Activated naive CD8-positive, alpha-beta T cell treated with anti-CD3 and anti-CD28 coated beads for 36 hours (primary cell): ENCODE measurements around the gene PBX3. TPM values are rescaled to one million over a fixed set of nuclear protein-coding genes. Genes with fewer than 3 reads are reported as not detected.

Source experiments
- DNase-seq: peaks from one replicate; pipeline ENCODE4 v3.0.0; 2021
- H3K27ac Mint-ChIP-seq: one replicate; pipeline ENCODE4 v1.8.0; 2022; ENCODE audit warnings: mild to moderate bottlenecking, moderate library complexity, mixed read lengths
- H3K27me3 Mint-ChIP-seq: one replicate; pipeline ENCODE4 v1.8.0; 2022; ENCODE audit warnings: mild to moderate bottlenecking, mixed read lengths
- H3K36me3 Mint-ChIP-seq: one replicate; pipeline ENCODE4 v1.8.0; 2021; ENCODE audit warnings: mild to moderate bottlenecking, mixed read lengths
- H3K4me1 Mint-ChIP-seq: one replicate; pipeline ENCODE4 v1.8.0; 2021; ENCODE audit warnings: mixed read lengths
- H3K4me3 Mint-ChIP-seq: one replicate; pipeline ENCODE4 v1.8.0; 2022; ENCODE audit warnings: mild to moderate bottlenecking, moderate library complexity, mixed read lengths
- H3K9me3 Mint-ChIP-seq: one replicate; pipeline ENCODE4 v1.8.0; 2022; ENCODE audit warnings: mixed read lengths
- total RNA-seq, 2 experiments: library from RNA; stranded (reverse); gene quantifications; one replicate each; pipeline ENCODE4 v1.2.3, GENCODE V29; 2021

The PBX3 gene
- total RNA-seq, 2 experiments from 2014 or later = 14.6 to 14.9 TPM

GRCh38 chr9:125904155-125904851, 157.1 kb downstream of the PBX3 start:
- no peaks in the 10 kb centered on the region for H3K9me3 Mint-ChIP-seq
- no peak overlapping the region for H3K4me3 Mint-ChIP-seq
- no peaks in the 10 kb centered on the region for H3K36me3 Mint-ChIP-seq
- H3K27ac Mint-ChIP-seq = no peak overlapping the region
- H3K4me1 Mint-ChIP-seq = no peaks in the 10 kb centered on the region
- no peak for DNase-seq
- H3K27me3 Mint-ChIP-seq = no peaks in the 10 kb centered on the region

- no peak for DNase-seq
- H3K4me1 Mint-ChIP-seq = no peaks in the 10 kb centered on the region
- no peaks in the 10 kb centered on the region for H3K36me3 Mint-ChIP-seq
- H3K4me3 Mint-ChIP-seq = no peak overlapping the region
- H3K9me3 Mint-ChIP-seq = no peaks in the 10 kb centered on the region
- no peak overlapping the region for H3K27ac Mint-ChIP-seq
- no peaks in the 10 kb centered on the region for H3K27me3 Mint-ChIP-seq
These were observed 159.0 kb downstream of the PBX3 start for GRCh38 chr9:125906144-125906543.

- H3K27me3 Mint-ChIP-seq = no peaks in the 10 kb centered on the region
- no peak for DNase-seq
- no peak overlapping the region for H3K4me3 Mint-ChIP-seq
- H3K27ac Mint-ChIP-seq = no peak overlapping the region
- no peaks in the 10 kb centered on the region for H3K4me1 Mint-ChIP-seq
- no peaks in the 10 kb centered on the region for H3K36me3 Mint-ChIP-seq
- no peaks in the 10 kb centered on the region for H3K9me3 Mint-ChIP-seq
These were observed 159.7 kb downstream of the PBX3 start for GRCh38 chr9:125906893-125907292.

GRCh38 chr9:125908136-125908535, 161.0 kb downstream of the PBX3 start:
- peak; percentile 0 for DNase-seq
- H3K4me3 Mint-ChIP-seq = no peak overlapping the region
- H3K4me1 Mint-ChIP-seq = no peaks in the 10 kb centered on the region
- no peaks in the 10 kb centered on the region for H3K36me3 Mint-ChIP-seq
- no peaks in the 10 kb centered on the region for H3K27me3 Mint-ChIP-seq
- H3K27ac Mint-ChIP-seq = no peak overlapping the region
- H3K9me3 Mint-ChIP-seq = no peaks in the 10 kb centered on the region

- no peak for DNase-seq
- Mint-ChIP-seq H3K4me3 (no peak overlapping the region), H3K27ac (no peak overlapping the region), H3K4me1 (no peaks in the 10 kb centered on the region), H3K9me3 (no peaks in the 10 kb centered on the region), H3K27me3 (no peaks in the 10 kb centered on the region), H3K36me3 (no peaks in the 10 kb centered on the region)
These were observed 161.8 kb downstream of the PBX3 start for GRCh38 chr9:125908966-125909365.

GRCh38 chr9:125909459-125909858, 162.3 kb downstream of the PBX3 start:
- no peaks in the 10 kb centered on the region for H3K9me3 Mint-ChIP-seq
- H3K4me1 Mint-ChIP-seq = no peaks in the 10 kb centered on the region
- no peak overlapping the region for H3K4me3 Mint-ChIP-seq
- no peak overlapping the region for H3K27ac Mint-ChIP-seq
- H3K36me3 Mint-ChIP-seq = no peaks in the 10 kb centered on the region
- H3K27me3 Mint-ChIP-seq = no peaks in the 10 kb centered on the region
- DNase-seq = no peak

GRCh38 chr9:125910286-125910685, 163.1 kb downstream of the PBX3 start:
- Mint-ChIP-seq H3K4me1 (no peaks in the 10 kb centered on the region), H3K4me3 (no peak overlapping the region), H3K9me3 (no peaks in the 10 kb centered on the region), H3K27me3 (no peaks in the 10 kb centered on the region), H3K27ac (no peak overlapping the region), H3K36me3 (no peaks in the 10 kb centered on the region)
- no peak for DNase-seq

- no peak overlapping the region for H3K4me3 Mint-ChIP-seq
- no peak for DNase-seq
- no peaks in the 10 kb centered on the region for H3K4me1 Mint-ChIP-seq
- no peaks in the 10 kb centered on the region for H3K36me3 Mint-ChIP-seq
- no peaks in the 10 kb centered on the region for H3K27me3 Mint-ChIP-seq
- H3K27ac Mint-ChIP-seq = no peak overlapping the region
- no peaks in the 10 kb centered on the region for H3K9me3 Mint-ChIP-seq
These were observed 164.9 kb downstream of the PBX3 start for GRCh38 chr9:125911861-125912644.

GRCh38 chr9:125912667-125913066, 165.5 kb downstream of the PBX3 start:
- Mint-ChIP-seq H3K36me3 (no peaks in the 10 kb centered on the region), H3K27ac (no peak overlapping the region), H3K4me1 (no peaks in the 10 kb centered on the region), H3K4me3 (no peak overlapping the region), H3K27me3 (no peaks in the 10 kb centered on the region), H3K9me3 (no peaks in the 10 kb centered on the region)
- no peak for DNase-seq

- Mint-ChIP-seq H3K4me3 (no peak overlapping the region), H3K27me3 (no peaks in the 10 kb centered on the region), H3K9me3 (no peaks in the 10 kb centered on the region), H3K4me1 (no peaks in the 10 kb centered on the region), H3K36me3 (no peaks in the 10 kb centered on the region), H3K27ac (no peak overlapping the region)
- no peak for DNase-seq
These were observed 166.4 kb downstream of the PBX3 start for GRCh38 chr9:125913551-125913950.

GRCh38 chr9:125914411-125914810, 167.2 kb downstream of the PBX3 start:
- Mint-ChIP-seq H3K27me3 (no peaks in the 10 kb centered on the region), H3K36me3 (no peaks in the 10 kb centered on the region), H3K4me3 (no peak overlapping the region), H3K27ac (no peak overlapping the region), H3K4me1 (no peaks in the 10 kb centered on the region), H3K9me3 (no peaks in the 10 kb centered on the region)
- no peak for DNase-seq

GRCh38 chr9:125915606-125916005, 168.4 kb downstream of the PBX3 start:
- no peak for DNase-seq
- H3K27me3 Mint-ChIP-seq = no peaks in the 10 kb centered on the region
- H3K27ac Mint-ChIP-seq = no peak overlapping the region
- H3K4me3 Mint-ChIP-seq = no peak overlapping the region
- H3K9me3 Mint-ChIP-seq = no peaks in the 10 kb centered on the region
- no peaks in the 10 kb centered on the region for H3K36me3 Mint-ChIP-seq
- no peaks in the 10 kb centered on the region for H3K4me1 Mint-ChIP-seq

- no peak for DNase-seq
- no peak overlapping the region for H3K4me3 Mint-ChIP-seq
- no peaks in the 10 kb centered on the region for H3K9me3 Mint-ChIP-seq
- no peak overlapping the region for H3K27ac Mint-ChIP-seq
- no peaks in the 10 kb centered on the region for H3K36me3 Mint-ChIP-seq
- no peaks in the 10 kb centered on the region for H3K27me3 Mint-ChIP-seq
- no peaks in the 10 kb centered on the region for H3K4me1 Mint-ChIP-seq
These were observed 172.4 kb downstream of the PBX3 start for GRCh38 chr9:125919565-125919964.

GRCh38 chr9:125920402-125920801, 173.2 kb downstream of the PBX3 start:
- H3K27me3 Mint-ChIP-seq = no peaks in the 10 kb centered on the region
- no peak for DNase-seq
- H3K4me3 Mint-ChIP-seq = no peak overlapping the region
- no peaks in the 10 kb centered on the region for H3K4me1 Mint-ChIP-seq
- no peak overlapping the region for H3K27ac Mint-ChIP-seq
- H3K9me3 Mint-ChIP-seq = no peaks in the 10 kb centered on the region
- no peaks in the 10 kb centered on the region for H3K36me3 Mint-ChIP-seq

GRCh38 chr9:125922854-125923253, 175.7 kb downstream of the PBX3 start:
- no peak for DNase-seq
- no peak overlapping the region for H3K4me3 Mint-ChIP-seq
- no peaks in the 10 kb centered on the region for H3K36me3 Mint-ChIP-seq
- no peaks in the 10 kb centered on the region for H3K9me3 Mint-ChIP-seq
- H3K27me3 Mint-ChIP-seq = no peaks in the 10 kb centered on the region
- no peak overlapping the region for H3K27ac Mint-ChIP-seq
- H3K4me1 Mint-ChIP-seq = no peaks in the 10 kb centered on the region

- no peaks in the 10 kb centered on the region for H3K36me3 Mint-ChIP-seq
- no peaks in the 10 kb centered on the region for H3K9me3 Mint-ChIP-seq
- H3K4me1 Mint-ChIP-seq = no peaks in the 10 kb centered on the region
- H3K27ac Mint-ChIP-seq = no peak overlapping the region
- DNase-seq = no peak
- H3K4me3 Mint-ChIP-seq = no peak overlapping the region
- no peaks in the 10 kb centered on the region for H3K27me3 Mint-ChIP-seq
These were observed 177.2 kb downstream of the PBX3 start for GRCh38 chr9:125924351-125924750.
